ENCODE measurements around the gene AGBL4.
A peak's percentile ranks its signal among the peaks of the same experiment; 100 is the strongest.
"Not testable (repeated sequence)": the region's sequence is repeated elsewhere in the genome, so short reads cannot be mapped to it uniquely, and the experiment has no call there.

Gene AGBL4

GRCh38 chr1:50023292-50024159, at the start of gene AGBL4:
Gene AGBL4 (minus strand): TSS chr1:50023954.
- peak; percentile 65 for DNase-seq

- no peak for DNase-seq
These were observed 43.1 kb upstream of the AGBL4 start for GRCh38 chr1:50066806-50067205.

GRCh38 chr1:50060279-50060678, 36.5 kb upstream of the AGBL4 start:
- DNase-seq = peak; percentile 51

GRCh38 chr1:50048791-50049190, 25.0 kb upstream of the AGBL4 start:
- DNase-seq = no peak

- DNase-seq = no peak
These were observed 24.4 kb upstream of the AGBL4 start for GRCh38 chr1:50047916-50048694.

GRCh38 chr1:50038237-50038809, 14.6 kb upstream of the AGBL4 start:
- no peak for DNase-seq

- DNase-seq = peak; percentile 29
These were observed 4.0 kb upstream of the AGBL4 start for GRCh38 chr1:50027794-50028193.

GRCh38 chr1:49995734-49996133, 28.0 kb downstream of the AGBL4 start:
- no peak for DNase-seq

GRCh38 chr1:49971088-49971487, 52.7 kb downstream of the AGBL4 start:
- DNase-seq = no peak

- DNase-seq = no peak
These were observed 72.4 kb downstream of the AGBL4 start for GRCh38 chr1:49951385-49951784.

GRCh38 chr1:49915301-49915700, 108.5 kb downstream of the AGBL4 start:
- not testable (repeated sequence) for DNase-seq

GRCh38 chr1:49906365-49906764, 117.4 kb downstream of the AGBL4 start:
- DNase-seq = no peak

- no peak for DNase-seq
These were observed 159.2 kb downstream of the AGBL4 start for GRCh38 chr1:49864581-49864980.

GRCh38 chr1:49854741-49855140, 169.0 kb downstream of the AGBL4 start:
- DNase-seq = no peak

GRCh38 chr1:49842596-49842995, 181.2 kb downstream of the AGBL4 start:
- no peak for DNase-seq

- DNase-seq = no peak
These were observed 182.0 kb downstream of the AGBL4 start for GRCh38 chr1:49841767-49842166.

GRCh38 chr1:49824261-49824660, 199.5 kb downstream of the AGBL4 start:
- no peak for DNase-seq

- no peak for DNase-seq
These were observed 206.1 kb downstream of the AGBL4 start for GRCh38 chr1:49817681-49818080.

GRCh38 chr1:49787013-49787412, 236.7 kb downstream of the AGBL4 start:
- not testable (repeated sequence) for DNase-seq

GRCh38 chr1:49765034-49765433, 258.7 kb downstream of the AGBL4 start:
- peak; percentile 18 for DNase-seq

GRCh38 chr1:49738118-49738517, 285.6 kb downstream of the AGBL4 start:
- DNase-seq = not testable (repeated sequence)

GRCh38 chr1:49728377-49728776, 295.4 kb downstream of the AGBL4 start:
- DNase-seq = no peak

GRCh38 chr1:49723662-49724061, 300.1 kb downstream of the AGBL4 start:
- no peak for DNase-seq
